Upper lobe of left lung (tissue), 6 donors: ENCODE data around the gene CERK. TPM values are rescaled to one million over a fixed set of nuclear protein-coding genes. Genes with fewer than 3 reads are reported as not detected.

Source experiments
- ATAC-seq, 2 donors: fragments of 200-7000 bp; cut with Tn5 transposase; one replicate each; pipeline ENCODE4 v1.9.1; 2022; ENCODE audit warnings: mild to moderate bottlenecking in 2 of 2, moderate library complexity in 2 of 2; ENCODE audit not compliant: low FRiP score in 2 of 2
- DNase-seq, 2 donors: peaks; one replicate each; pipeline ENCODE4 v3.0.0-alpha.2; 2019 to 2020
- H3K27ac ChIP-seq, 4 donors: fragments of 200-600 bp; sonication (generic); one replicate each; pipeline ENCODE4 v1.5.1; 2016 to 2019
- H3K27me3 ChIP-seq, 4 donors: fragments of 200-600 bp; sonication (generic); one replicate each; pipeline ENCODE4 v1.5.1; 2017 to 2019
- H3K36me3 ChIP-seq, 4 donors: fragments of 200-600 bp; sonication (generic); one replicate each; pipeline ENCODE4 v1.5.1; 2016 to 2019
- H3K4me1 ChIP-seq, 4 donors: fragments of 200-600 bp; sonication (generic); one replicate each; pipeline ENCODE4 v1.5.1; 2018 to 2019
- H3K4me3 ChIP-seq, 4 donors: fragments of 200-600 bp; sonication (generic); one replicate each; pipeline ENCODE4 v1.5.1; 2017 to 2019; ENCODE audit warnings: mild to moderate bottlenecking in 2 of 4, moderate library complexity in 1 of 4
- H3K9me3 ChIP-seq, 4 donors: fragments of 200-600 bp; sonication (generic); one replicate each; pipeline ENCODE4 v1.5.1; 2018 to 2019
- CTCF ChIP-seq, 6 experiments: fragments of 450-650 bp in 4 of 6; fragments of 200-600 bp in 2 of 6; sonication (generic) in 2 of 6; IDR thresholded peaks; one replicate each; pipeline ENCODE4 v1.5.1; 2016 to 2019; ENCODE audit warnings: antibody characterized with exemption in 6 of 6
- EP300 ChIP-seq, 4 donors: sonication (generic); formaldehyde crosslinking; IDR thresholded peaks; one replicate each; pipeline ENCODE4 v1.5.1; 2017; ENCODE audit warnings: antibody characterized with exemption in 4 of 4, control low read depth in 2 of 4
- POLR2A ChIP-seq, 4 donors: fragments of 450-650 bp; IDR thresholded peaks; one replicate each; pipeline ENCODE4 v1.5.1; 2016 to 2017; ENCODE audit warnings: antibody characterized with exemption in 4 of 4, mild to moderate bottlenecking in 2 of 4
- POLR2AphosphoS5 ChIP-seq, 2 donors: sonication (generic); formaldehyde crosslinking; IDR thresholded peaks; one replicate each; pipeline ENCODE4 v1.5.1; 2017; ENCODE audit warnings: antibody characterized with exemption in 2 of 2
- WGBS, 2 donors: methylation state at CpG; one replicate each; pipeline ENCODE4 v1.1.5; 2017 to 2018; 5-methylcytosine and 5-hydroxymethylcytosine counted together
- total RNA-seq, 6 donors: library from RNA; depleted of rRNA in 4 of 6; stranded (reverse); fragments of >200 nt in 4 of 6; gene quantifications; one replicate each; pipeline versions ENCODE4 v1.1.0 to v1.2.1, GENCODE V29; 2016 to 2021
- donor health status: DM: no; HTN: no; CAD: no; lungs with moderate emphysema.
- donor health status: DM: no; HTN: yes; CAD: no; lungs with severe emphysema.

CERK gene
- total RNA-seq, 6 donors from 2014 or later: 26.9 to 55.5 (median 32.7) TPM

- no peak overlapping the region for H3K27ac ChIP-seq
- DNase-seq: peak in 1 of 2 donors; percentile 69
- no peaks in the 10 kb centered on the region for H3K36me3 ChIP-seq
- ATAC-seq: peak in 1 of 2 donors; percentile 37
- no peaks in the 10 kb centered on the region for H3K27me3 ChIP-seq
- 78 to 85% methylated on average over 19 to 22 of the region's 23 CpGs for WGBS, 2 donors
- no peak overlapping the region for H3K4me3 ChIP-seq
- H3K9me3 ChIP-seq: no peaks in the 10 kb centered on the region
- no peak for TF ChIP-seq CTCF (IDR thresholded peaks at IDR 0.05)
- TF ChIP-seq POLR2AphosphoS5 (IDR thresholded peaks at IDR 0.05): no peak
- TF ChIP-seq EP300 (IDR thresholded peaks at IDR 0.05): no peak
- peaks cover 12 to 34% (median 24%) of the 10 kb centered on the region in 4 donors for H3K4me1 ChIP-seq
Observed at GRCh38 chr22:46652847-46653331, 85.2 kb downstream of the CERK start.

GRCh38 chr22:46652081-46652846, 85.8 kb downstream of the CERK start:
- WGBS, 2 donors: 75 to 83% methylated on average over 16 to 22 of the region's 22 CpGs
- DNase-seq: peak in 1 of 2 donors; percentile 72
- ATAC-seq: no peak
- H3K4me3 ChIP-seq: no peak overlapping the region
- TF ChIP-seq EP300 (IDR thresholded peaks at IDR 0.05) (no peak), POLR2A (IDR thresholded peaks at IDR 0.05) (no peak), CTCF (IDR thresholded peaks at IDR 0.05) (no peak), POLR2AphosphoS5 (IDR thresholded peaks at IDR 0.05) (no peak)
- no peak overlapping the region for H3K27ac ChIP-seq
- H3K4me1 ChIP-seq: peaks cover 12 to 34% (median 24%) of the 10 kb centered on the region in 4 donors
- no peaks in the 10 kb centered on the region for H3K27me3 ChIP-seq
- H3K36me3 ChIP-seq: no peaks in the 10 kb centered on the region
- H3K9me3 ChIP-seq: no peaks in the 10 kb centered on the region

GRCh38 chr22:46651316-46651715, 86.7 kb downstream of the CERK start:
- ATAC-seq (no peak), DNase-seq (peak in 1 of 2 donors; percentile 60)
- TF ChIP-seq EP300 (IDR thresholded peaks at IDR 0.05) (no peak), POLR2A (IDR thresholded peaks at IDR 0.05) (no peak), POLR2AphosphoS5 (IDR thresholded peaks at IDR 0.05) (no peak), CTCF (IDR thresholded peaks at IDR 0.05) (no peak)
- Histone ChIP-seq H3K9me3 (no peaks in the 10 kb centered on the region), H3K4me1 (peaks cover 12 to 34% (median 24%) of the 10 kb centered on the region in 4 donors), H3K36me3 (no peaks in the 10 kb centered on the region), H3K4me3 (no peak overlapping the region), H3K27ac (no peak overlapping the region), H3K27me3 (no peaks in the 10 kb centered on the region)
- 91 to 96% methylated on average over 13 to 16 of the region's 16 CpGs for WGBS, 2 donors

- Histone ChIP-seq H3K27ac (peak overlapping the region in 2 of 4 donors; percentile 3 to 30), H3K36me3 (no peaks in the 10 kb centered on the region), H3K4me1 (peaks cover 12 to 34% (median 24%) of the 10 kb centered on the region in 4 donors), H3K4me3 (no peak overlapping the region), H3K27me3 (no peaks in the 10 kb centered on the region), H3K9me3 (no peaks in the 10 kb centered on the region)
- no peak for ATAC-seq
- TF ChIP-seq CTCF (IDR thresholded peaks at IDR 0.05) (no peak), POLR2AphosphoS5 (IDR thresholded peaks at IDR 0.05) (no peak), EP300 (IDR thresholded peaks at IDR 0.05) (no peak), POLR2A (IDR thresholded peaks at IDR 0.05) (no peak)
- DNase-seq: peak in 1 of 2 donors; percentile 49
- 67 to 80% methylated on average over 19 to 25 of the region's 25 CpGs for WGBS, 2 donors
Observed at GRCh38 chr22:46650078-46650810, 87.8 kb downstream of the CERK start.
